ENCODE results near the gene MYO19. TPM values are rescaled to one million over a fixed set of nuclear protein-coding genes. Genes with fewer than 3 reads are reported as not detected.
A peak's percentile ranks its signal among the peaks of the same experiment; 100 is the strongest.
"Not testable (repeated sequence)": the region's sequence is repeated elsewhere in the genome, so short reads cannot be mapped to it uniquely, and the experiment has no call there.

MYO19 gene
- total RNA-seq, 2 donors from 2014 or later: 37.4 to 78.1 TPM

- ATAC-seq; H3K36me3 ChIP-seq (replicated peaks in 1 of 2; ENCODE audit: insufficient read depth in 1 of 2, low read depth in 2 of 2); H3K4me3 ChIP-seq; DNase-seq; intact Hi-C loops (cut with DNase I); H3K9me3 ChIP-seq; H3K27me3 ChIP-seq; H3K27ac ChIP-seq; H3K4me1 ChIP-seq: not testable (repeated sequence)
- peak in 3 of 7 experiments; percentile 27 to 31 (median 28) for TF ChIP-seq CTCF (IDR thresholded peaks at IDR 0.05)
- 48 to 100% methylated on average over 1 to 9 of the region's 15 CpGs for WGBS, 2 donors
These were observed 84.7 kb downstream of the MYO19 start for GRCh38 chr17:36449997-36450396.

Small RNAs within 50 kb of the gene (small RNA-seq; reads per million reads assigned to genes)
- gene RNA5SP439: not detected

Other genes with a start within 250 kb of the MYO19 start
- gene TBC1D3G, start 211.0 kb downstream of the MYO19 start, total RNA-seq: not detected
- not detected for gene TBC1D3H, start 146.4 kb downstream of the MYO19 start, total RNA-seq
- 10 to 100 TPM; 21.1 to 32.4 TPM for gene ZNHIT3, start 48.2 kb downstream of the MYO19 start, total RNA-seq
- gene PIGW, start 119 bp upstream of the MYO19 start, total RNA-seq: 1 to 10 TPM; 2.6 TPM
- gene GGNBP2, start 10.1 kb upstream of the MYO19 start, total RNA-seq: 10 to 100 TPM; 36.3 to 43.8 TPM
- 10 to 100 TPM in 1 of 2 donors, 1 to 10 TPM in 1; 7.0 to 16.5 TPM for gene DHRS11, start 57.0 kb upstream of the MYO19 start, total RNA-seq
- gene MRM1, start 66.7 kb upstream of the MYO19 start, total RNA-seq: 1 to 10 TPM; 7.3 to 7.9 TPM